Neural progenitor cell (in vitro differentiated cells): ENCODE measurements around the gene PUDP.

Source experiments
- EZH2 ChIP-seq: fragments of 200-600 bp; sonication (generic); IDR thresholded peaks from 2 replicates; pipeline ENCODE4 v1.6.1; 2017; ENCODE audit warnings: antibody characterized with exemption, mild to moderate bottlenecking, moderate library complexity
- EZH2phosphoT487 ChIP-seq: fragments of 200-600 bp; sonication (generic); IDR thresholded peaks from 2 replicates; pipeline ENCODE4 v1.6.1; 2017; ENCODE audit warnings: antibody characterized with exemption
- TF ChIP-seq, protein P1 (sequence below): fragments of 200-600 bp; sonication (generic); IDR thresholded peaks from 2 replicates; pipeline ENCODE4 v1.5.1; 2017; ENCODE audit warnings: antibody characterized with exemption, mild to moderate bottlenecking

- TF ChIP-seq, protein P1, sequence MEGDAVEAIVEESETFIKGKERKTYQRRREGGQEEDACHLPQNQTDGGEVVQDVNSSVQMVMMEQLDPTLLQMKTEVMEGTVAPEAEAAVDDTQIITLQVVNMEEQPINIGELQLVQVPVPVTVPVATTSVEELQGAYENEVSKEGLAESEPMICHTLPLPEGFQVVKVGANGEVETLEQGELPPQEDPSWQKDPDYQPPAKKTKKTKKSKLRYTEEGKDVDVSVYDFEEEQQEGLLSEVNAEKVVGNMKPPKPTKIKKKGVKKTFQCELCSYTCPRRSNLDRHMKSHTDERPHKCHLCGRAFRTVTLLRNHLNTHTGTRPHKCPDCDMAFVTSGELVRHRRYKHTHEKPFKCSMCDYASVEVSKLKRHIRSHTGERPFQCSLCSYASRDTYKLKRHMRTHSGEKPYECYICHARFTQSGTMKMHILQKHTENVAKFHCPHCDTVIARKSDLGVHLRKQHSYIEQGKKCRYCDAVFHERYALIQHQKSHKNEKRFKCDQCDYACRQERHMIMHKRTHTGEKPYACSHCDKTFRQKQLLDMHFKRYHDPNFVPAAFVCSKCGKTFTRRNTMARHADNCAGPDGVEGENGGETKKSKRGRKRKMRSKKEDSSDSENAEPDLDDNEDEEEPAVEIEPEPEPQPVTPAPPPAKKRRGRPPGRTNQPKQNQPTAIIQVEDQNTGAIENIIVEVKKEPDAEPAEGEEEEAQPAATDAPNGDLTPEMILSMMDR: no peak
- no peak for TF ChIP-seq EZH2phosphoT487
- no peak for TF ChIP-seq EZH2
Observed at GRCh38 chrX:7109838-7110793, 37.8 kb downstream of the PUDP start.
